Mucosa of descending colon (tissue), 3 donors: ENCODE results near the gene ARSB. TPM values are rescaled to one million over a fixed set of nuclear protein-coding genes. Genes with fewer than 3 reads are reported as not detected.

ENCODE experiments used
- ATAC-seq: fragments of 200-7000 bp; cut with Tn5 transposase; one replicate; pipeline ENCODE4 v1.9.1; 2020; ENCODE audit warnings: mild to moderate bottlenecking, moderate library complexity
- DNase-seq, 3 donors: peaks; one replicate each; pipeline ENCODE4 v3.0.0-alpha.2; 2020
- H3K36me3 ChIP-seq: fragments of 200-600 bp; one replicate; pipeline ENCODE4 v1.8.0; 2021; ENCODE audit warnings: low read depth, mild to moderate bottlenecking
- H3K4me1 ChIP-seq: fragments of 200-600 bp; one replicate; pipeline ENCODE4 v1.8.0; 2021; ENCODE audit warnings: low read depth, mild to moderate bottlenecking
- H3K4me3 ChIP-seq: fragments of 200-600 bp; one replicate; pipeline ENCODE4 v1.8.0; 2021; ENCODE audit warnings: mild to moderate bottlenecking
- H3K9me3 ChIP-seq: fragments of 200-600 bp; one replicate; pipeline ENCODE4 v1.8.0; 2021; ENCODE audit warnings: mild to moderate bottlenecking
- intact Hi-C, 2 donors: fragments of 100-400 bp; cut with DNase I in 1 of 2; cut with micrococcal nuclease in 1 of 2; formaldehyde crosslinking; loops; one replicate each; pipeline versions ENCODE4 v1.11.0 to v1.11.1; 2022; cut with DNase I, micrococcal nuclease
- total RNA-seq, 3 donors: library from RNA; stranded (reverse); fragmentation: NEBNext Ultra II Directional in 2 of 3; extraction: Animal tissue kit (Norgen Biotek cat#: 25700) in 2 of 3; gene quantifications; one replicate each; pipeline versions ENCODE4 v1.2.1 to v1.2.4, GENCODE V29; 2021 to 2023
- TF ChIP-seq, protein P1 (sequence below): fragments of 200-600 bp; IDR thresholded peaks from one replicate; pipeline ENCODE4 v1.8.0; 2022; ENCODE audit warnings: antibody characterized with exemption, mild to moderate bottlenecking
- donor health status: DM: no; HTN: no; CAD: no; lungs with moderate emphysema.
- donor health status: DM: no; HTN: no; CAD: no.
- donor health status: DM: no; HTN: yes; CAD: no.

The ARSB gene
- total RNA-seq, 3 donors from 2014 or later, result 8.1 to 14.4 (median 14.1) TPM

DNA sequence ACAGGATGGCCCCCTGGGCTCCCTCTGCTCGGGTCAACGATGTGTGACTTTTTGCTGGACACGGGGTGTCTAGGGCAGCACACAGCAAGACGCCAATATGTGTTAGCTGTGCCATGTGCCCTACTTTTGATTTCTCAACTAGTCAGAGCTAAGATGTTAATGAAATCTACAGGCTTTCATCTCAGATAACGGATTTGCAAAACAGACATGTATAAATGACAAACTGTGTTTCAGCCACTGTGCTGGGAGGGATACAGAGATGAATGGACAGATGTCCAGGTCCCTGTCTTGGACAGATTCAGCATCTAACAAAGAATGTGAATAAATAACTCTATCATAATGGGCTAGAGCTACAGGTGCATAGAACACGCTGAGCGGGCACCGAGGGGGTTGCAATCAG lies 176.3 kb downstream of the ARSB start:
- Histone ChIP-seq H3K4me1 (no peaks in the 10 kb centered on the region), H3K9me3 (no peaks in the 10 kb centered on the region), H3K36me3 (no peaks in the 10 kb centered on the region), H3K4me3 (no peak overlapping the region)
- no peak for DNase-seq
- TF ChIP-seq, protein P1, sequence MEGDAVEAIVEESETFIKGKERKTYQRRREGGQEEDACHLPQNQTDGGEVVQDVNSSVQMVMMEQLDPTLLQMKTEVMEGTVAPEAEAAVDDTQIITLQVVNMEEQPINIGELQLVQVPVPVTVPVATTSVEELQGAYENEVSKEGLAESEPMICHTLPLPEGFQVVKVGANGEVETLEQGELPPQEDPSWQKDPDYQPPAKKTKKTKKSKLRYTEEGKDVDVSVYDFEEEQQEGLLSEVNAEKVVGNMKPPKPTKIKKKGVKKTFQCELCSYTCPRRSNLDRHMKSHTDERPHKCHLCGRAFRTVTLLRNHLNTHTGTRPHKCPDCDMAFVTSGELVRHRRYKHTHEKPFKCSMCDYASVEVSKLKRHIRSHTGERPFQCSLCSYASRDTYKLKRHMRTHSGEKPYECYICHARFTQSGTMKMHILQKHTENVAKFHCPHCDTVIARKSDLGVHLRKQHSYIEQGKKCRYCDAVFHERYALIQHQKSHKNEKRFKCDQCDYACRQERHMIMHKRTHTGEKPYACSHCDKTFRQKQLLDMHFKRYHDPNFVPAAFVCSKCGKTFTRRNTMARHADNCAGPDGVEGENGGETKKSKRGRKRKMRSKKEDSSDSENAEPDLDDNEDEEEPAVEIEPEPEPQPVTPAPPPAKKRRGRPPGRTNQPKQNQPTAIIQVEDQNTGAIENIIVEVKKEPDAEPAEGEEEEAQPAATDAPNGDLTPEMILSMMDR, result no peak
- ATAC-seq, result no peak
- intact Hi-C loops, result no loop called here

DNA sequence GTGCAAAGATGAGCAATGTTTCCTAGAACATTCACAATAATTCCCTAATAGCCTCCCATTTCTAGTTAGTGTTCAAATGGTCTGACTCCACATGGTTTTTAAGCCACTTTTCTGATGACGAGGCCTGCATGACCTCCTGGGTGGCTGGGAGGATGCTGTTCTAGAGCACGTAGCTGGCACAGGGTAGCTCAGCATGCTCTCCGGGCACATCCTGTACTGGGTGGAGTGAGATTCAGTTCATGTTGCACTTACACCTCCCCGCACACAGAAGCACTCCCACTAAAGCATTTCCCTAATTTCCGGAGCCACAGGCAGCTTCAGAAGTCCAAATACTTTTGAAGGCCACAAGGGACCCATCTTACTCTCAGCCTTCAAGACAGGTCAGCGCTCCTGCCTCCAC lies 176.7 kb downstream of the ARSB start:
- intact Hi-C loops, result no loop called here
- TF ChIP-seq, protein P1, result no peak
- Histone ChIP-seq H3K4me3 (no peak overlapping the region), H3K9me3 (no peaks in the 10 kb centered on the region), H3K36me3 (no peaks in the 10 kb centered on the region), H3K4me1 (no peaks in the 10 kb centered on the region)
- DNase-seq (no peak), ATAC-seq (no peak)

DNA sequence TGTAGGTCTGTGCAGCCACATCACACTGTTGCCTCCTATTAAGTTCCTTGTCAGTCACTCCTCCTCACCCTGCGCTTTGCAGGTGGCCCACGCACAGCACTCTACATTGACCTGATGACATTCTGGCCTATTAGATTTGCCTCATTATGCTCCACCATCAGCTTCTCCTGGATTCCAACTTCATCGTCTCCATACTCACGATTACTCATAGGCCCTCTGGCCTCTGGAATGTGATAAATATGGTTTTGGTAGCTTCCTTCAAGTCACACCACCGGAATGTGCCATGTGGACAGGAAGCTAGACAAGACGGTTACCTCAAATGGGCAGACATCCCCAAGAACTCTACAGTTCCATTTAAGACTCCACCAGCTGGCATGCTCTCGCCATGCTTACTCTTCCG lies 178.6 kb downstream of the ARSB start:
- no peaks in the 10 kb centered on the region for H3K36me3 ChIP-seq
- TF ChIP-seq, protein P1, result no peak
- H3K4me1 ChIP-seq, result no peaks in the 10 kb centered on the region
- intact Hi-C loops, result no loop called here
- ATAC-seq (no peak), DNase-seq (no peak)
- no peak overlapping the region for H3K4me3 ChIP-seq
- H3K9me3 ChIP-seq, result no peaks in the 10 kb centered on the region

DNA sequence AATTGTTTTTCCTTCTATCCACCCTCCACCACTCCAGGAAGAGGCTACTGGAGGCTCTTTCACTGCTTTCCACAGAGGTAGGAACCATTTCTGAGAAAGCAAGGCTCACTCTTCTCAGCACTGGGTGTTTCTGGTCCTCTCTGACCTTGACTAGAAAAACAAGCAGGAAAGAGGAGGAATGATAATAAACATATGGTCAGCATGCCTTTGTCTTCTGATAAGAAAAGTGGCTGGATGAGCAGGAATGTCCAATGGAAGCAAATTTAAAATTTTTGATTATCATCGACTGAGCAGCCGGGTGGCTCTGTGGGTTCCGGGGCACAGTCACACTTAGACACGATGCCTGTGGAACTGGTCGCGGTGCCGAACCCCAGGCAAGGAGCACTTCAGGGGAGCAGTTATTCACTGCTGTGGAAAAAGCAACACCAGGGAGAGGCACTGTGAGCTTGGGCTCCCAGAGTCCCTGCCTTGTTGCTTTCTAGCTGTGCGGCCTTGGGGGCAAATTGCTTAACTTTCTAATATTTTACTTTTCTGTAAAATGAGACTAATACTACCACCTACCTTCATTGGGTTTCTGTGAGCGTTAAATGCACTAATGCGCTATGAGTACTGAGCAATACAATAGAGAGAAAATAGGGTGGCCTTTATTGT lies 179.5 kb downstream of the ARSB start:
- ATAC-seq (no peak), DNase-seq (no peak)
- Histone ChIP-seq H3K36me3 (no peaks in the 10 kb centered on the region), H3K9me3 (no peaks in the 10 kb centered on the region), H3K4me3 (no peak overlapping the region), H3K4me1 (no peaks in the 10 kb centered on the region)
- intact Hi-C loops, result no loop called here
- TF ChIP-seq, protein P1, result no peak

DNA sequence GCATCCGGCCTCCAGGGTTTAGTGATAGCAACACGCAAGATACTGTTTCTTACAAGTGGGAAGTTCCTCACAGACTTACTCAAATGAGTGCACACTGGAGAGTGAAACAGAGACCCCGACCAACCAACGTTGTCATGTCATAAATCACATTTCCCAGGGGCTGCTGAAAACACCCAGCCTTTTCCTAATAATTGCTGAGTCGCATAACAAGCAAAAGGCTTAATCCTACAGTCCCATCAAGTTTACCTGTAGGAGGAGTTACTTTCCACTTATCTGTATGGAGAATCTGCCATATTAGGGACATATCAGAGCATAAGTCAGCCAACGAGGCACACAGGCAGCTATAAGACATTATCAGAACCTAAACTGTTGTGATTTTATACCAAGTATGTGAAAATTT lies 180.1 kb downstream of the ARSB start:
- Histone ChIP-seq H3K4me3 (no peak overlapping the region), H3K36me3 (no peaks in the 10 kb centered on the region), H3K4me1 (no peaks in the 10 kb centered on the region), H3K9me3 (no peaks in the 10 kb centered on the region)
- intact Hi-C loops, result loop anchor here in 1 of 2 donors (5.0 kb wide), 1 partner anchor 82 kb away; no protein-coding TSS in a partner anchor
- no peak for ATAC-seq
- no peak for DNase-seq
- TF ChIP-seq, protein P1, result no peak

DNA sequence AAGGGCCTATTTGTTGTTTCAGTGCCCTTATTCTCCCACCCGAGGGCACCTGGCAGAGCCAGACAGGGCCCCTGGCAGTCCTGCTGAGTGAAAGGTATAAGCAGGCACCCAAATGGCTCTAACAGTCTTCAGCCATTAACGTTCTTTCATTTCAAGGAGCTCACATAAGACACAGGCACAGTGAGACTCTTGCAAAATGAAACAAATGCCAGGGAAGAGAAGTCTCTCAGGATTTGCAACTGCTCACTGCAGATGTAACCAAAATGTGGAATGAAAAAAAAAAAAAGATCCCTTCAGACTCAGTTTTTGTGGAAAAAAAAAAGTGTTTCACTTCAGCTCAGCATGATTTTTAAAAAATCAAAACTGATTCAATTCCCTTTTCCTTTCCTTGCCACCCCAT lies 181.2 kb downstream of the ARSB start:
- Histone ChIP-seq H3K4me1 (no peaks in the 10 kb centered on the region), H3K9me3 (no peaks in the 10 kb centered on the region), H3K4me3 (no peak overlapping the region), H3K36me3 (no peaks in the 10 kb centered on the region)
- TF ChIP-seq, protein P1, result no peak
- intact Hi-C loops, result loop anchor here in 1 of 2 donors (5.0 kb wide), 1 partner anchor 83 kb away; no protein-coding TSS in a partner anchor
- DNase-seq (no peak), ATAC-seq (no peak)
